GM12875 (cell line): Measurements from ENCODE around the gene DYRK2.
A peak's percentile ranks its signal among the peaks of the same experiment; 100 is the strongest.

ENCODE experiments used
- H3K4me3 ChIP-seq: one replicate; pipeline ENCODE4 v1.5.1; 2011; ENCODE audit warnings: low read depth, low read length, control low read depth
- TF ChIP-seq, protein P1 (sequence below): IDR thresholded peaks from 2 replicates; pipeline ENCODE4 v1.5.1; 2011; ENCODE audit warnings: low read depth, mild to moderate bottlenecking, control low read depth, inconsistent platforms, low read length, moderate library complexity, borderline replicate concordance; ENCODE audit not compliant: insufficient read depth

Gene DYRK2

DNA sequence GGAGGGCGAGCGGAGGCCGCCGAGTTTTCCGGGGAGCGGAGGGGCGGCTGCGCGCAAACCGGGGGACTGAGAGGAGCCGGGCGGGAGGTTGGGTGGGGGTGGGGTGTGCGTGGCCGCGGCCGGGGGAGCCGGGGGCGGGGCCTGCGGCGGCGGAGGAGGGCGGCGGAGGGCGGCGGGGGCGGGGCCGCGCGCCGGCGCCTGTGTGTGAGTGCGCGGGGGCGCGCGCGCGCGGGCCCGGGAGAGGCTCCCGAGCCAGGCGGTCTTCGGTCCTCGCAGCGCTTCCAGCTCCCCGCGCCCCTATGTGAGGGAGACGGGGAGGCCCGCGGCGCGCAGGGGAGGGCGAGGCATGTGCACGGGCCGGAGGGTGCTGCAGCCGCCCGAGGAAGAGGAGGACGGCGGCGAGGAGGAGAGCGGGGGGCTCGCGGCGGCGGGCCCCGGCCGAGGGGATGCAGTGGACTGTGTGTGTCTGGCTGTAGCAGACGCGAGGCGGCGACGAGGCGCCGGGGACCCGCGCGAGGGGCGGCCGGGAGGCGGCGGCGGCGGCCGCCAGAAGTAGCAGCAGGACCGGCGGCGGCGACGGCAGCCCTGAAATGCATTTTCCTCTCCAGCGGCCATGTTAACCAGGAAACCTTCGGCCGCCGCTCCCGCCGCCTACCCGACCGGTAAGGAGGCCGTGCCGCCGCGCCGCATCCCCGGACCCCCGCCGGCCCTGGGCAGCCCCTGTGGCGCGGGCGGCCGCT lies at the start of gene DYRK2:
TSS of gene DYRK2 (plus strand) at position 225 of the 740 bp plus-strand sequence. CDS start at position 614, 389 bp downstream.
- TF ChIP-seq, protein P1, sequence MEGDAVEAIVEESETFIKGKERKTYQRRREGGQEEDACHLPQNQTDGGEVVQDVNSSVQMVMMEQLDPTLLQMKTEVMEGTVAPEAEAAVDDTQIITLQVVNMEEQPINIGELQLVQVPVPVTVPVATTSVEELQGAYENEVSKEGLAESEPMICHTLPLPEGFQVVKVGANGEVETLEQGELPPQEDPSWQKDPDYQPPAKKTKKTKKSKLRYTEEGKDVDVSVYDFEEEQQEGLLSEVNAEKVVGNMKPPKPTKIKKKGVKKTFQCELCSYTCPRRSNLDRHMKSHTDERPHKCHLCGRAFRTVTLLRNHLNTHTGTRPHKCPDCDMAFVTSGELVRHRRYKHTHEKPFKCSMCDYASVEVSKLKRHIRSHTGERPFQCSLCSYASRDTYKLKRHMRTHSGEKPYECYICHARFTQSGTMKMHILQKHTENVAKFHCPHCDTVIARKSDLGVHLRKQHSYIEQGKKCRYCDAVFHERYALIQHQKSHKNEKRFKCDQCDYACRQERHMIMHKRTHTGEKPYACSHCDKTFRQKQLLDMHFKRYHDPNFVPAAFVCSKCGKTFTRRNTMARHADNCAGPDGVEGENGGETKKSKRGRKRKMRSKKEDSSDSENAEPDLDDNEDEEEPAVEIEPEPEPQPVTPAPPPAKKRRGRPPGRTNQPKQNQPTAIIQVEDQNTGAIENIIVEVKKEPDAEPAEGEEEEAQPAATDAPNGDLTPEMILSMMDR = 0 out of 2 replicates have a peak, but pooled peaks have one; percentile 11
- H3K4me3 ChIP-seq = peak within 1 kb of the TSS; percentile 96

DNA sequence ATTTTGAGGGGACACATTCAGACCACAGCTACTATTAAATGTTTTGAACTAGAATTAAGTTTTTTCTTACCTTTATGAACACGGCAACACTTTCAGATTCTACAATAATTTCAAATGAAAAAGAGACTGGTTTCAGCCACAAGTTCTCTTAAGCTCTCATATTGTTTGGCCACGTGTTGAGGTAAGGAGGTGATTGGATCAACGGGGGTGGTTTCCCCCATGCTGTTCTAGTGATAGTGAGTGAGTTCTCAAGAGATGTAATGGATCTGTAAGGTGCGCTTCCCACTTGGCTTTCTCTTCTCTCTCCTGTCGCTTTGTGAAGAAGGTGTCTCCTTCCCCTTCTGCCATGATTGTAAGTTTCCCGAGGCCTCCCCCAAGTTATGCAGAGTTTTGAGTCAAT lies 48.9 kb upstream of the DYRK2 start:
- TF ChIP-seq, protein P1 = no peak

DNA sequence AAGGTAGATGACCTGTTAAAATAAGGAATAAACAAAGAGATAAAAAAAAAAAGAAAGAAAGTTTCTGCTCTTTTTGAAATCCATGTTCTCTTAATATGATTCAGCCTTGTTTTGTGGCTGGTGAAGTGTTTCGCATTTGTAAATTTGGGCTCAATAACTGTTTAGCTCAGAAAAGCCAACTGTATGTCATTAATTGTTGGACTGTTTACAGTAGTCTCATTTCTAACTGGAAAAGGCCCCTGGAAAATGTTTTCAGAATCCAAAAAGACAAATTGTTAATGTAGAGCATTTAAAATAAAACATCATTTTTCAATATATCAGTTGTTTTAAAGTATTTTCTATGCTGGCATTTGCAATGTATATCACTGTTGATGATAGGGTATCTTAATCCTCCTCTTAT lies 47.4 kb upstream of the DYRK2 start:
- TF ChIP-seq, protein P1 = no peak
- H3K4me3 ChIP-seq = no peak overlapping the region

More for the DNA sequence above, 48.9 kb upstream of the DYRK2 start:
- H3K4me3 ChIP-seq = no peak overlapping the region

DNA sequence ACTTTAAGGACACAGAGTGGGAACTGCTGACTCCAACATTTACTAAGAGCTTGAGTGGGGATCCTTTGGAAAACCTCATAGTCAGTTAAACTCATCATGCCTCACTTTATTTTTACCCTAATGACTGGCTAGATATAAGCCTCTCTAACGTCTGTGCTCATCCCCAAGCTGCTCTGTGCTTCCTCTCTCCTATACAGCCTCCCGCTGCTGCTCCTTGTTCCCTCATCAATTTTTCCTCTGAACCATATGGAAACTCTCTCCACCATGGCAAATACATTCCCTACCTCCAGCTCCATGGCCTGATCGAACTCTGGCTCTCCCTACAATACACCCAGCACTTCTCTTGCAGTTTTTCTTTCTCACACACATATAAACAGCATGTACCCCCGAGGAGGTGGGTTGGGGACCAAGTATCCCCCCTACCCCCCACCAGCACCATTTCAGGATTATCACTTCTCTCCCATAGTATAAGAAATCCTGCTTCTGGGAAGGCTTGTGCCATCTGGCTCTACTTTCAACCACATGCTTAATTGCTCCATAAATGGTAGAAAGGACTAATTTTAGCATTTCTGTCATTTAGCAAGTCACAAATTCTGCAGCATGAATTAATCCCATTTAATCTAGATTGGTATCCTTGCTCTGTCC lies 39.2 kb upstream of the DYRK2 start:
- H3K4me3 ChIP-seq = no peak overlapping the region
- TF ChIP-seq, protein P1 = no peak

DNA sequence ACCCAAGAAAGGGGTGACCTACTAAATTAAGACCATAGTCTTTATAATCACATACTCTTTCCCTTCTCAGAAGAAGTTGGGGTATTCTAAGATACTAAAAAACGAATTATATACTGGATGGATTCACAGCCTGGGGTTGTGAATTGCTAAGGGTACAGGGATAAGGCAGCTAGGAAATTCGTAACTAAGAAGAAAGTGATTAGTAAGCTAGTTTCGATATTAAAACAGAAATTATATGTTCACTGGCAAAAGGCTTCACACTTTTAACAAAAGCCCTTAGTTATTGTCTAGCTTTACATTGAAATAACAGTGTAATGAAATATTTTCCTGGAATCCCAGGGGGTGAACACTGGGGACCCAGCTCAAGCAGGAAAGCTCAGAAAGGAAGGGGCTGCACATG lies 35.5 kb upstream of the DYRK2 start:
- TF ChIP-seq, protein P1 = no peak
- no peak overlapping the region for H3K4me3 ChIP-seq

DNA sequence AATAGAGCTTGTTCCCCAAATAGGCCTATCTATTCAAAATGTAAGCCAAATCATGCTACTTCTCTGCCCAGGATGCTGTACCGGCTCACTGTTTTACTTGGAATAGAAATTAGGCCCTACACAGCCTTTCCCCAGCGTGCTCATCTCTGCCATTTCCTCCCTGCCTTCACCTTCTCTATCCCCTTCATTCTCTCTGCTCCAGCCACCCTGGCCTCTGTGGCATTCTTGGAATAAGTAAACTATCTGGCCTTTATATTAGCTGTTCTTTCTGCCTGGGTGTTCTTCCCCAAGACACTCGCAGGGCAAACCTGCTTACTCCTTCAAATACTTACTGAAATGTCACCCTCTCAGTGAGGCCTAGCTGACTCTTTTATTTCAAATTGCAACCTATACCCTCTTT lies 30.9 kb upstream of the DYRK2 start:
- TF ChIP-seq, protein P1 = no peak
- no peak overlapping the region for H3K4me3 ChIP-seq

DNA sequence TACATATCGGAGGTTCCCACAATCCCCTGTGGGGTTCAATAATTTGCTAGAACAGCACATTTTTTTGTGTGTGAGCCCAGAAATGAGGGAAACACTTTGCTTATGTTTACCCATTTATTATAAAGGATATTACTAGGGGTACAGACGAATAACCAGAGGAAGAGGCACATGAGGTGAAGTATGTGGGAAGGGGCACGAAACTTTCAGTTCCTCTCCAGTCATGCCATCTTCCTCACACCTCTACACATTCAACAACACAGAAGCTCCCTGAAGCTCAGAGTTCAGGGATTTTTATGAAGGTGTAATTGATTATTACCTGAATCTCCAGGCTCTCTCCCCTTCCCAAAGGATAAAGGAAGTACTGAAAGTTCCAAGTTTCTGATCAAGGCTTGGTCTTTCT lies 30.2 kb upstream of the DYRK2 start:
- TF ChIP-seq, protein P1 = no peak
- H3K4me3 ChIP-seq = no peak overlapping the region
